HG03025 (cell line): ENCODE data around the gene PIP4K2A.
A peak's percentile ranks its signal among the peaks of the same experiment; 100 is the strongest.
"Not testable (repeated sequence)": the region's sequence is repeated elsewhere in the genome, so short reads cannot be mapped to it uniquely, and the experiment has no call there.

Experiments used
- ATAC-seq: cut with Tn5 transposase; IDR thresholded peaks from one replicate; pipeline ENCODE4 v1.9.1; 2021; ENCODE audit warnings: mild to moderate bottlenecking, moderate library complexity; ENCODE audit not compliant: unreplicated experiment, low FRiP score

Gene PIP4K2A

GRCh38 chr10:22697800-22698199 lies 16.6 kb downstream of the PIP4K2A start:
- ATAC-seq: no peak

GRCh38 chr10:22697101-22697500 lies 17.3 kb downstream of the PIP4K2A start:
- ATAC-seq: no peak

GRCh38 chr10:22693860-22694259 lies 20.5 kb downstream of the PIP4K2A start:
- no peak for ATAC-seq

- peak; percentile 43 for ATAC-seq
These were observed 21.0 kb downstream of the PIP4K2A start for GRCh38 chr10:22693371-22693784.

GRCh38 chr10:22692119-22692518 lies 22.3 kb downstream of the PIP4K2A start:
- ATAC-seq: not testable (repeated sequence)

- ATAC-seq: no peak
These were observed 23.6 kb downstream of the PIP4K2A start for GRCh38 chr10:22690614-22691431.

- no peak for ATAC-seq
These were observed 24.2 kb downstream of the PIP4K2A start for GRCh38 chr10:22690158-22690557.

GRCh38 chr10:22686347-22686746 lies 28.0 kb downstream of the PIP4K2A start:
- no peak for ATAC-seq

GRCh38 chr10:22685926-22686325 lies 28.5 kb downstream of the PIP4K2A start:
- ATAC-seq: no peak

- no peak for ATAC-seq
These were observed 29.7 kb downstream of the PIP4K2A start for GRCh38 chr10:22684699-22685098.

GRCh38 chr10:22683140-22683389 lies 31.3 kb downstream of the PIP4K2A start:
- ATAC-seq: peak; percentile 61

GRCh38 chr10:22682237-22683139 lies 31.9 kb downstream of the PIP4K2A start:
- ATAC-seq: no peak

- ATAC-seq: no peak
These were observed 32.6 kb downstream of the PIP4K2A start for GRCh38 chr10:22681783-22682183.

GRCh38 chr10:22681301-22681700 lies 33.1 kb downstream of the PIP4K2A start:
- no peak for ATAC-seq

GRCh38 chr10:22679608-22680007 lies 34.8 kb downstream of the PIP4K2A start:
- no peak for ATAC-seq

GRCh38 chr10:22677333-22677732 lies 37.0 kb downstream of the PIP4K2A start:
- no peak for ATAC-seq

- no peak for ATAC-seq
These were observed 37.9 kb downstream of the PIP4K2A start for GRCh38 chr10:22676435-22676834.

GRCh38 chr10:22674573-22674930 lies 39.8 kb downstream of the PIP4K2A start:
- no peak for ATAC-seq

GRCh38 chr10:22673785-22674572 lies 40.4 kb downstream of the PIP4K2A start:
- no peak for ATAC-seq

GRCh38 chr10:22673091-22673392 lies 41.3 kb downstream of the PIP4K2A start:
- ATAC-seq: no peak
